Colonic mucosa (tissue), 4 donors: ENCODE data around the gene ANO1. TPM values are rescaled to one million over a fixed set of nuclear protein-coding genes. Genes with fewer than 3 reads are reported as not detected.

ENCODE experiments used
- DNase-seq: peaks from one replicate; pipeline ENCODE4 v3.0.0-alpha.2; 2020
- H3K27ac ChIP-seq: fragments of 200-600 bp; one replicate; pipeline ENCODE4 v1.8.0; 2021
- H3K27me3 ChIP-seq: fragments of 200-600 bp; one replicate; pipeline ENCODE4 v1.8.0; 2021
- H3K36me3 ChIP-seq: fragments of 200-600 bp; one replicate; pipeline ENCODE4 v1.8.0; 2021
- H3K4me1 ChIP-seq: fragments of 200-600 bp; one replicate; pipeline ENCODE4 v1.8.0; 2021; ENCODE audit warnings: mild to moderate bottlenecking
- H3K4me3 ChIP-seq: fragments of 200-600 bp; one replicate; pipeline ENCODE4 v1.8.0; 2021
- H3K9ac ChIP-seq, 2 donors: one replicate each; pipeline ENCODE4 v1.7.0; 2013; ENCODE audit warnings: control low read depth in 2 of 2, low read depth in 2 of 2, low read length in 2 of 2
- H3K9me3 ChIP-seq: fragments of 200-600 bp; one replicate; pipeline ENCODE4 v1.8.0; 2021
- CTCF ChIP-seq: fragments of 200-600 bp; IDR thresholded peaks from one replicate; pipeline ENCODE4 v1.8.0; 2022; ENCODE audit warnings: antibody characterized with exemption, mild to moderate bottlenecking
- intact Hi-C: fragments of 100-400 bp; cut with DNase I; formaldehyde crosslinking; loops from one replicate; pipeline ENCODE4 v1.14.1; 2022
- total RNA-seq, 2 donors: library from RNA; stranded (reverse); fragmentation: NEBNext Ultra II Directional in 1 of 2; extraction: Animal tissue kit (Norgen Biotek cat#: 25700) in 1 of 2; gene quantifications; one replicate each; pipeline ENCODE4 v1.2.1, GENCODE V29; 2021
- donor health status: healthy.
- donor health status: DM: no; HTN: no; CAD: no.
- donor health status: DM: no; HTN: no; CAD: no.

Gene ANO1
- total RNA-seq, 2 donors from 2014 or later: 8.3 to 16.4 TPM

- no peak for DNase-seq
- H3K4me3 ChIP-seq: no peak overlapping the region
- H3K27ac ChIP-seq: no peak overlapping the region
- no peaks in the 10 kb centered on the region for H3K36me3 ChIP-seq
- H3K27me3 ChIP-seq: no peaks in the 10 kb centered on the region
- no peaks in the 10 kb centered on the region for H3K9me3 ChIP-seq
- TF ChIP-seq CTCF: no peak
- H3K9ac ChIP-seq: no peak overlapping the region
- intact Hi-C loops: no loop called here
- H3K4me1 ChIP-seq: no peaks in the 10 kb centered on the region
Observed at GRCh38 chr11:70182266-70182665, 104.1 kb downstream of the ANO1 start.

GRCh38 chr11:70183032-70183431 is 104.9 kb downstream of the ANO1 start:
- no peak for DNase-seq
- intact Hi-C loops: no loop called here

GRCh38 chr11:70183483-70184176 is 105.5 kb downstream of the ANO1 start:
- Histone ChIP-seq H3K36me3 (no peaks in the 10 kb centered on the region), H3K27ac (no peak overlapping the region), H3K4me3 (no peak overlapping the region), H3K9ac (no peak overlapping the region), H3K27me3 (no peaks in the 10 kb centered on the region), H3K9me3 (no peaks in the 10 kb centered on the region), H3K4me1 (no peaks in the 10 kb centered on the region)
- no peak for TF ChIP-seq CTCF
- intact Hi-C loops: no loop called here
- DNase-seq: no peak

More at GRCh38 chr11:70183032-70183431, 104.9 kb downstream of the ANO1 start:
- Histone ChIP-seq H3K9me3 (no peaks in the 10 kb centered on the region), H3K27me3 (no peaks in the 10 kb centered on the region), H3K4me3 (no peak overlapping the region), H3K36me3 (no peaks in the 10 kb centered on the region), H3K9ac (no peak overlapping the region), H3K4me1 (no peaks in the 10 kb centered on the region), H3K27ac (no peak overlapping the region)
- no peak for TF ChIP-seq CTCF

GRCh38 chr11:70184396-70184795 is 106.3 kb downstream of the ANO1 start:
- Histone ChIP-seq H3K9me3 (no peaks in the 10 kb centered on the region), H3K27me3 (no peaks in the 10 kb centered on the region), H3K27ac (no peak overlapping the region), H3K9ac (no peak overlapping the region), H3K36me3 (no peaks in the 10 kb centered on the region), H3K4me3 (no peak overlapping the region), H3K4me1 (no peaks in the 10 kb centered on the region)
- no peak for TF ChIP-seq CTCF
- intact Hi-C loops: no loop called here
- DNase-seq: no peak

- Histone ChIP-seq H3K9me3 (no peaks in the 10 kb centered on the region), H3K9ac (no peak overlapping the region), H3K4me1 (no peaks in the 10 kb centered on the region), H3K36me3 (no peaks in the 10 kb centered on the region), H3K27me3 (no peaks in the 10 kb centered on the region), H3K27ac (no peak overlapping the region), H3K4me3 (no peak overlapping the region)
- intact Hi-C loops: no loop called here
- TF ChIP-seq CTCF: no peak
- no peak for DNase-seq
Observed at GRCh38 chr11:70185348-70186055, 107.4 kb downstream of the ANO1 start.
